T-helper 2 cell treated with Interferon-gamma antibody and Interleukin-4, amounts not matched to agents 100 ng/mL and 5 ng/mL, for 36 hours (primary cell): ENCODE measurements around the gene PTPN18. TPM values are rescaled to one million over a fixed set of nuclear protein-coding genes. Genes with fewer than 3 reads are reported as not detected.

Experiments used
- total RNA-seq: library from RNA; stranded (reverse); gene quantifications from 2 replicates; pipeline ENCODE4 v1.2.3, GENCODE V29; 2022

The PTPN18 gene
- total RNA-seq, 1 donor from 2014 or later = 95.5 TPM

Other genes starting within 250 kb of the PTPN18 start
- gene POTEF, start 226.8 kb upstream of the PTPN18 start, total RNA-seq = not detected in 2 replicates
- gene CCDC74B, start 210.9 kb upstream of the PTPN18 start, total RNA-seq = 0.43 and 0.82 TPM in 2 replicates
- gene SMPD4, start 174.5 kb upstream of the PTPN18 start, total RNA-seq = 74.5 and 79.0 TPM in 2 replicates
- gene MZT2B, start 173.8 kb upstream of the PTPN18 start, total RNA-seq = 376 and 381 TPM in 2 replicates
- not detected in 2 replicates for gene TUBA3E, start 157.6 kb upstream of the PTPN18 start, total RNA-seq
- gene IMP4, start 13.2 kb upstream of the PTPN18 start, total RNA-seq = 82.2 and 88.3 TPM in 2 replicates
- not detected in 2 replicates for gene POTEI, start 153.3 kb downstream of the PTPN18 start, total RNA-seq
- gene CFC1B, start 165.2 kb downstream of the PTPN18 start, total RNA-seq = not detected in 2 replicates
- not detected in 2 replicates for gene CFC1, start 243.5 kb downstream of the PTPN18 start, total RNA-seq